ENCODE results near the gene GFRA1.

GFRA1 gene

GRCh38 chr10:116203661-116204060 is 69.3 kb downstream of the GFRA1 start:
- TF ChIP-seq CTCF (IDR thresholded peaks at IDR 0.05): no peak

- TF ChIP-seq CTCF (IDR thresholded peaks at IDR 0.05): no peak
These were observed 71.2 kb downstream of the GFRA1 start for GRCh38 chr10:116201670-116202430.

- no peak for TF ChIP-seq CTCF (IDR thresholded peaks at IDR 0.05)
These were observed 72.0 kb downstream of the GFRA1 start for GRCh38 chr10:116201011-116201410.

GRCh38 chr10:116198676-116199035 is 74.3 kb downstream of the GFRA1 start:
- no peak for TF ChIP-seq CTCF (IDR thresholded peaks at IDR 0.05)

GRCh38 chr10:116197946-116198675 is 74.9 kb downstream of the GFRA1 start:
- TF ChIP-seq CTCF (IDR thresholded peaks at IDR 0.05): no peak

- TF ChIP-seq CTCF (IDR thresholded peaks at IDR 0.05): no peak
These were observed 77.4 kb downstream of the GFRA1 start for GRCh38 chr10:116195583-116195982.

- TF ChIP-seq CTCF (IDR thresholded peaks at IDR 0.05): no peak
These were observed 78.0 kb downstream of the GFRA1 start for GRCh38 chr10:116195039-116195438.

All from LNCAP (cell line).